ENCODE measurements around the gene ZBTB20. TPM values are rescaled to one million over a fixed set of nuclear protein-coding genes. Genes with fewer than 3 reads are reported as not detected.

The ZBTB20 gene
- total RNA-seq, 6 experiments from 2014 or later = 8.0 to 14.1 (median 10.4) TPM

- DNase-seq = no peak
- Mint-ChIP-seq H3K27me3 (ENCODE audit: insufficient read depth) (no peaks in the 10 kb centered on the region), H3K36me3 (ENCODE audit: low read depth) (no peaks in the 10 kb centered on the region), H3K4me1 (ENCODE audit: low read depth) (no peaks in the 10 kb centered on the region; the same call in 1 of the 2 replicates), H3K9me3 (no peaks in the 10 kb centered on the region), H3K27ac (no peak overlapping the region), H3K4me3 (no peak overlapping the region)
- TF ChIP-seq CTCF (IDR thresholded peaks at IDR 0.05) = no peak
These were observed 294.1 kb downstream of the ZBTB20 start for GRCh38 chr3:114852966-114853365.

- Mint-ChIP-seq H3K27me3 (ENCODE audit: insufficient read depth) (no peaks in the 10 kb centered on the region), H3K27ac (no peak overlapping the region), H3K36me3 (ENCODE audit: low read depth) (no peaks in the 10 kb centered on the region), H3K9me3 (no peaks in the 10 kb centered on the region), H3K4me3 (no peak overlapping the region), H3K4me1 (ENCODE audit: low read depth) (peaks cover 19% of the 10 kb centered on the region)
- no peak for DNase-seq
- TF ChIP-seq CTCF (IDR thresholded peaks at IDR 0.05) = no peak
These were observed 296.2 kb downstream of the ZBTB20 start for GRCh38 chr3:114850898-114851297.

- H3K27me3 Mint-ChIP-seq (ENCODE audit: insufficient read depth) = no peaks in the 10 kb centered on the region
- DNase-seq = no peak
- no peaks in the 10 kb centered on the region for H3K36me3 Mint-ChIP-seq (ENCODE audit: low read depth)
- no peak for TF ChIP-seq CTCF (IDR thresholded peaks at IDR 0.05)
- H3K27ac Mint-ChIP-seq = no peak overlapping the region
- H3K9me3 Mint-ChIP-seq = no peaks in the 10 kb centered on the region
- peaks cover 19% of the 10 kb centered on the region for H3K4me1 Mint-ChIP-seq (ENCODE audit: low read depth)
- H3K4me3 Mint-ChIP-seq = no peak overlapping the region
These were observed 298.3 kb downstream of the ZBTB20 start for GRCh38 chr3:114848643-114849350.

GRCh38 chr3:114848082-114848481 is 299.0 kb downstream of the ZBTB20 start:
- no peaks in the 10 kb centered on the region for H3K27me3 Mint-ChIP-seq (ENCODE audit: insufficient read depth)
- no peak for TF ChIP-seq CTCF (IDR thresholded peaks at IDR 0.05)
- DNase-seq = no peak
- H3K9me3 Mint-ChIP-seq = no peaks in the 10 kb centered on the region
- H3K4me3 Mint-ChIP-seq = no peak overlapping the region
- no peaks in the 10 kb centered on the region for H3K36me3 Mint-ChIP-seq (ENCODE audit: low read depth)
- no peak overlapping the region for H3K27ac Mint-ChIP-seq
- peaks cover 19% of the 10 kb centered on the region for H3K4me1 Mint-ChIP-seq (ENCODE audit: low read depth)

- peaks cover 4% of the 10 kb centered on the region; the same call in 1 of the 2 replicates for H3K27me3 Mint-ChIP-seq (ENCODE audit: insufficient read depth)
- no peak for TF ChIP-seq CTCF (IDR thresholded peaks at IDR 0.05)
- no peaks in the 10 kb centered on the region for H3K36me3 Mint-ChIP-seq (ENCODE audit: low read depth)
- no peak overlapping the region for H3K4me3 Mint-ChIP-seq
- DNase-seq = no peak
- no peaks in the 10 kb centered on the region for H3K9me3 Mint-ChIP-seq
- H3K4me1 Mint-ChIP-seq (ENCODE audit: low read depth) = peaks cover 19% of the 10 kb centered on the region
- H3K27ac Mint-ChIP-seq = peak overlapping the region; percentile 7; the same call in 1 of the 2 replicates
These were observed 299.5 kb downstream of the ZBTB20 start for GRCh38 chr3:114847564-114847963.

All from HFFc6 (cell line).